Endothelial cell (in vitro differentiated cells): ENCODE measurements around the gene BPIFB4. TPM values are rescaled to one million over a fixed set of nuclear protein-coding genes. Genes with fewer than 3 reads are reported as not detected.

ENCODE experiments used
- DNase-seq: peaks from one replicate; pipeline ENCODE4 v3.0.0; 2021; ENCODE audit warnings: low spot score
- H3K27ac Mint-ChIP-seq: one replicate; pipeline ENCODE4 v1.8.0; 2021; ENCODE audit warnings: mixed read lengths, inconsistent platforms; ENCODE audit not compliant: unreplicated experiment
- H3K27me3 Mint-ChIP-seq: one replicate; pipeline ENCODE4 v1.8.0; 2021; ENCODE audit warnings: mild to moderate bottlenecking, moderate library complexity, mixed read lengths, inconsistent platforms; ENCODE audit not compliant: unreplicated experiment
- H3K36me3 Mint-ChIP-seq: one replicate; pipeline ENCODE4 v1.8.0; 2021; ENCODE audit warnings: mild to moderate bottlenecking, low read depth, mixed read lengths, inconsistent platforms; ENCODE audit not compliant: unreplicated experiment
- H3K4me1 Mint-ChIP-seq: one replicate; pipeline ENCODE4 v1.8.0; 2021; ENCODE audit warnings: mild to moderate bottlenecking, mixed read lengths, inconsistent platforms; ENCODE audit not compliant: unreplicated experiment
- H3K4me3 Mint-ChIP-seq: one replicate; pipeline ENCODE4 v1.8.0; 2021; ENCODE audit warnings: mild to moderate bottlenecking, mixed read lengths, inconsistent platforms; ENCODE audit not compliant: unreplicated experiment
- H3K9me3 Mint-ChIP-seq: one replicate; pipeline ENCODE4 v1.8.0; 2021; ENCODE audit warnings: mixed read lengths, inconsistent platforms; ENCODE audit not compliant: unreplicated experiment
- CTCF ChIP-seq: fragments of 200-600 bp; sonication (generic); IDR thresholded peaks from one replicate; pipeline ENCODE4 v1.5.0; 2021; ENCODE audit warnings: antibody characterized with exemption; ENCODE audit not compliant: unreplicated experiment
- total RNA-seq: library from RNA; stranded (reverse); fragmentation: NEBNext Ultra II Directional; extraction: Animal tissue kit (Norgen Biotek cat#: 25700); gene quantifications from one replicate; pipeline ENCODE4 v1.2.1, GENCODE V29; 2021; ENCODE audit not compliant: unreplicated experiment

Gene BPIFB4
- total RNA-seq, 1 donor from 2014 or later, result 2.1 TPM

GRCh38 chr20:33158637-33159385 is 79.4 kb downstream of the BPIFB4 start:
- no peak overlapping the region for H3K27ac Mint-ChIP-seq
- no peaks in the 10 kb centered on the region for H3K4me1 Mint-ChIP-seq
- no peak overlapping the region for H3K4me3 Mint-ChIP-seq
- no peaks in the 10 kb centered on the region for H3K9me3 Mint-ChIP-seq
- DNase-seq, result no peak
- H3K36me3 Mint-ChIP-seq, result no peaks in the 10 kb centered on the region
- TF ChIP-seq CTCF, result no peak
- H3K27me3 Mint-ChIP-seq, result peaks cover 5% of the 10 kb centered on the region

GRCh38 chr20:33159713-33160112 is 80.3 kb downstream of the BPIFB4 start:
- no peak overlapping the region for H3K4me3 Mint-ChIP-seq
- DNase-seq, result no peak
- no peak for TF ChIP-seq CTCF

DNA sequence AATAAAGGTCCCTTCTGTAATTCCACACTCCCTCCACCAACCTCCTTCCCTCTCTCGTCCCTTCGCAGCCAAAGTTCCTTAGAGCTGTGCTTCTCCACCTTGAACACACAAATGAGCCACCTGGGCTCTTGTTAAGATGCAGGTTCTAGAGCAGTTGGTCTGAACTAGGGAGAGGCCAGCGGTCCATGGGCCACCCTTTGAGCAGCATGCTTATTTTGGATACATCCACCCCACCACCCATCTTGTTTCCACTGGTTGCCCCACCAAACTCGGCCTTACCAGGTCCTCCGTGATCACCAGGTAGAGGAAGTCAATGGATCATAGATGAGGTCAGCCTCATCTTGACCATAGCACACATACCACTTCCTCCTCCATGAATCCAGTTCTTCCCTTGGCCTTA is 81.2 kb downstream of the BPIFB4 start:
- no peak for TF ChIP-seq CTCF
- H3K27ac Mint-ChIP-seq, result no peak overlapping the region
- H3K27me3 Mint-ChIP-seq, result peaks cover 5% of the 10 kb centered on the region
- no peaks in the 10 kb centered on the region for H3K36me3 Mint-ChIP-seq
- H3K9me3 Mint-ChIP-seq, result no peaks in the 10 kb centered on the region
- DNase-seq, result no peak
- H3K4me1 Mint-ChIP-seq, result no peaks in the 10 kb centered on the region
- no peak overlapping the region for H3K4me3 Mint-ChIP-seq

More at GRCh38 chr20:33159713-33160112, 80.3 kb downstream of the BPIFB4 start:
- Mint-ChIP-seq H3K9me3 (no peaks in the 10 kb centered on the region), H3K27ac (no peak overlapping the region), H3K36me3 (no peaks in the 10 kb centered on the region), H3K4me1 (no peaks in the 10 kb centered on the region), H3K27me3 (peaks cover 5% of the 10 kb centered on the region)

Other genes starting within 250 kb of the BPIFB4 start
- 1.1 TPM for gene EFCAB8, start 220.7 kb upstream of the BPIFB4 start, total RNA-seq
- not detected for gene SUN5, start 75.2 kb upstream of the BPIFB4 start, total RNA-seq
- gene BPIFB2, start 71.9 kb upstream of the BPIFB4 start, total RNA-seq, result not detected
- not detected for gene BPIFB6, start 48.0 kb upstream of the BPIFB4 start, total RNA-seq
- not detected for gene BPIFB3, start 25.7 kb upstream of the BPIFB4 start, total RNA-seq
- gene BPIFA2, start 88.5 kb downstream of the BPIFB4 start, total RNA-seq, result not detected
- not detected for gene BPIFA3, start 137.7 kb downstream of the BPIFB4 start, total RNA-seq
- not detected for gene BPIFA1, start 156.4 kb downstream of the BPIFB4 start, total RNA-seq
- gene BPIFB1, start 203.6 kb downstream of the BPIFB4 start, total RNA-seq, result not detected